ENCODE measurements around the gene ANKZF1.

DNA sequence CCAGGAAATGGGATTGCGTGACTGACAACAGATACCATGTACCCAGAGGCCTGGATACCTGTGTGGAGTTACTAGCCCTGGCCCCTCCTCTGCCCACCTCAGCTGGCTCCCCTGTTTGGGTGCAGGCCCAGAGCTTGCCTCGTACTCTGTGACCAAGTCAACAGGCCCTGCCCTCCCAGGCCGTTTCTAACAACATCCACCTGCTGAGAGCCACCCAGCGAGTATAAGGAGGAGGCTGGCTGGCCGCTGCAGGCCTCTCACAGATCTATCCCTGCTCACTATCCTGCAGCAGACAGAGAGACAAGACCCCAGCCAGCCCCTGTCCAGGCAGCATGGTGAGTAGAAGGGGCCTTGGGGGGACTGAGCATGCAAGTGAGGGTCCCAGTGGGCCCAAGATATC is 36.6 kb downstream of the ANKZF1 start:
- TF ChIP-seq, protein P1, sequence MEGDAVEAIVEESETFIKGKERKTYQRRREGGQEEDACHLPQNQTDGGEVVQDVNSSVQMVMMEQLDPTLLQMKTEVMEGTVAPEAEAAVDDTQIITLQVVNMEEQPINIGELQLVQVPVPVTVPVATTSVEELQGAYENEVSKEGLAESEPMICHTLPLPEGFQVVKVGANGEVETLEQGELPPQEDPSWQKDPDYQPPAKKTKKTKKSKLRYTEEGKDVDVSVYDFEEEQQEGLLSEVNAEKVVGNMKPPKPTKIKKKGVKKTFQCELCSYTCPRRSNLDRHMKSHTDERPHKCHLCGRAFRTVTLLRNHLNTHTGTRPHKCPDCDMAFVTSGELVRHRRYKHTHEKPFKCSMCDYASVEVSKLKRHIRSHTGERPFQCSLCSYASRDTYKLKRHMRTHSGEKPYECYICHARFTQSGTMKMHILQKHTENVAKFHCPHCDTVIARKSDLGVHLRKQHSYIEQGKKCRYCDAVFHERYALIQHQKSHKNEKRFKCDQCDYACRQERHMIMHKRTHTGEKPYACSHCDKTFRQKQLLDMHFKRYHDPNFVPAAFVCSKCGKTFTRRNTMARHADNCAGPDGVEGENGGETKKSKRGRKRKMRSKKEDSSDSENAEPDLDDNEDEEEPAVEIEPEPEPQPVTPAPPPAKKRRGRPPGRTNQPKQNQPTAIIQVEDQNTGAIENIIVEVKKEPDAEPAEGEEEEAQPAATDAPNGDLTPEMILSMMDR (IDR thresholded peaks at IDR 0.05): no peak
- TF ChIP-seq POLR2A (IDR thresholded peaks at IDR 0.05): no peak

Data from Peyer's patch (tissue), 4 donors.